Endothelial cell of umbilical vein (primary cell): ENCODE results near the gene MAPK8IP3. TPM values are rescaled to one million over a fixed set of nuclear protein-coding genes. Genes with fewer than 3 reads are reported as not detected.
A peak's percentile ranks its signal among the peaks of the same experiment; 100 is the strongest.

ENCODE experiments used
- BruUV-seq: library from RNA; stranded (reverse); fragments of 400-500 nt; replicated peaks from 2 replicates; lab custom pipeline; 2021; lab: Mats Ljungman, UMichigan
- CTCF ChIA-PET: fragments of 300-600, 350-600 bp; sonication (Branson Sonifier 250); formaldehyde crosslinking; loops from one replicate; lab custom pipeline; 2021; ENCODE audit warnings: antibody characterized with exemption, inconsistent platforms; lab: Charles Lee
- POLR2A ChIA-PET: fragments of 300-600, 350-600 bp; sonication (Branson Sonifier 250); formaldehyde crosslinking; loops from one replicate; lab custom pipeline; 2021; ENCODE audit warnings: antibody characterized with exemption, inconsistent platforms; lab: Charles Lee
- DNase-seq: peaks from one replicate; pipeline ENCODE4 v3.0.0-alpha.2; 2011; ENCODE audit warnings: low read depth, low spot score
- FAIRE-seq: peaks from 2 replicates; lab custom pipeline; 2011; peaks lifted over from hg19 to GRCh38; lab: Jason Lieb, UNC
- H2AFZ ChIP-seq: 2 replicates; pipeline ENCODE4 v1.6.0; 2012; ENCODE audit warnings: low read depth, low read length, control low read depth, inconsistent platforms
- H3K27ac ChIP-seq: 2 replicates; pipeline ENCODE4 v1.5.1; 2011; ENCODE audit warnings: low read depth, mild to moderate bottlenecking, control low read depth, low read length, moderate library complexity; ENCODE audit not compliant: insufficient read depth
- H3K27me3 ChIP-seq, 2 experiments: 2 replicates each; pipeline versions ENCODE4 v1.6.0 to v1.6.1; 2011; ENCODE audit warnings: low read length in 2 of 2, mixed read lengths in 1 of 2; ENCODE audit not compliant: control insufficient read depth in 2 of 2, insufficient read depth in 2 of 2
- H3K36me3 ChIP-seq, 2 experiments: 2 replicates in 1 of 2; 3 replicates in 1 of 2; pipeline ENCODE4 v1.5.1; 2011; ENCODE audit warnings: low read length in 2 of 2, mild to moderate bottlenecking in 1 of 2, moderate library complexity in 1 of 2; ENCODE audit not compliant: control insufficient read depth in 2 of 2, insufficient read depth in 2 of 2; ENCODE audit errors: extremely low read depth in 1 of 2
- H3K4me1 ChIP-seq: 3 replicates; pipeline ENCODE4 v1.5.1; 2011; ENCODE audit warnings: mild to moderate bottlenecking, low read length; ENCODE audit not compliant: control insufficient read depth, insufficient read depth; ENCODE audit errors: extremely low read depth
- H3K4me2 ChIP-seq: 2 replicates; pipeline ENCODE4 v1.6.1; 2011; ENCODE audit warnings: low read length, control low read depth, mixed read lengths; ENCODE audit not compliant: insufficient read depth
- H3K4me3 ChIP-seq, 3 experiments: fragments of 200-600 bp in 1 of 3; sonication (generic), shearing (Covaris generic) in 1 of 3; replicated peaks in 1 of 3; 2 replicates each; pipeline ENCODE4 v1.5.1; 2011 to 2016; ENCODE audit warnings: control low read depth in 3 of 3, low read length in 3 of 3, mild to moderate bottlenecking in 2 of 3, inconsistent platforms in 1 of 3, low read depth in 1 of 3, moderate library complexity in 1 of 3; ENCODE audit not compliant: insufficient read depth in 1 of 3
- H3K79me2 ChIP-seq: 2 replicates; pipeline ENCODE4 v1.6.0; 2012; ENCODE audit warnings: low read length, inconsistent platforms; ENCODE audit not compliant: control insufficient read depth, insufficient read depth
- H3K9ac ChIP-seq: replicated peaks from 2 replicates; pipeline ENCODE3; 2011; ENCODE audit warnings: low read length, control low read depth; ENCODE audit not compliant: insufficient read depth; ENCODE audit errors: extremely low read depth
- H3K9me1 ChIP-seq: replicated peaks from 3 replicates; pipeline ENCODE4 v1.6.0; 2011; ENCODE audit warnings: mild to moderate bottlenecking, low read length; ENCODE audit not compliant: control insufficient read depth, insufficient read depth; ENCODE audit errors: extremely low read depth
- H3K9me3 ChIP-seq: replicated peaks from 2 replicates; pipeline ENCODE4 v1.5.1; 2012; ENCODE audit warnings: low read length, inconsistent platforms; ENCODE audit not compliant: control insufficient read depth, insufficient read depth
- H4K20me1 ChIP-seq: replicated peaks from 2 replicates; pipeline ENCODE3; 2011; ENCODE audit warnings: mild to moderate bottlenecking, low read length; ENCODE audit not compliant: control insufficient read depth, insufficient read depth; ENCODE audit errors: extremely low read depth
- EZH2 ChIP-seq: IDR thresholded peaks from 2 replicates; pipeline ENCODE4 v1.6.1; 2012; ENCODE audit warnings: borderline replicate concordance, low read depth, mild to moderate bottlenecking, moderate library complexity, low read length, inconsistent platforms; ENCODE audit not compliant: severe bottlenecking
- FOS ChIP-seq: IDR thresholded peaks from 2 replicates; pipeline ENCODE4 v1.6.1; 2011; ENCODE audit warnings: mild to moderate bottlenecking, low read length, moderate library complexity, borderline replicate concordance; ENCODE audit not compliant: insufficient read depth
- GATA2 ChIP-seq: IDR thresholded peaks from 2 replicates; pipeline ENCODE4 v1.7.0; 2011; ENCODE audit warnings: low read depth, mild to moderate bottlenecking, moderate library complexity, mixed read lengths, low read length; ENCODE audit not compliant: insufficient read length, insufficient read depth
- JUN ChIP-seq: IDR thresholded peaks from 2 replicates; pipeline ENCODE4 v1.6.1; 2011; ENCODE audit warnings: borderline replicate concordance, low read depth; ENCODE audit not compliant: insufficient read length, insufficient read depth
- MAX ChIP-seq: IDR thresholded peaks from 2 replicates; pipeline ENCODE4 v1.6.1; 2011; ENCODE audit not compliant: insufficient read depth, insufficient read length
- MYC ChIP-seq: IDR thresholded peaks from one replicate; pipeline ENCODE4 v1.6.1; 2011; ENCODE audit warnings: mild to moderate bottlenecking, low read depth, low read length
- POLR2A ChIP-seq: IDR thresholded peaks from 2 replicates; pipeline ENCODE4 v1.6.1; 2012; ENCODE audit warnings: low read depth, mild to moderate bottlenecking, control low read depth, low read length
- POLR2AphosphoS5 ChIP-seq: IDR thresholded peaks from 2 replicates; pipeline ENCODE4 v1.6.1; 2012; ENCODE audit warnings: low read depth, mild to moderate bottlenecking, control low read depth, low read length, moderate library complexity; ENCODE audit not compliant: insufficient read depth
- dilution Hi-C: fragments of 300-500 bp; cut with MboI; formaldehyde crosslinking; loops from one replicate; pipeline ENCODE4 v1.15.0; 2019; ENCODE audit warnings: low sequenced_read_pairs; ENCODE audit not compliant: extremely low pct_ligation_motif_present
- intact Hi-C: fragments of 100-400 bp; cut with micrococcal nuclease; formaldehyde crosslinking; loops from one replicate; pipeline ENCODE4 v1.10.0; 2022
- polyA plus RNA-seq, 4 experiments: library from polyadenylated mRNA; depleted of rRNA in 3 of 4; stranded (reverse) in 3 of 4; unstranded in 1 of 4; fragments of >200 nt; gene quantifications; 2 replicates each; pipeline versions ENCODE4 v1.2.1 to v1.2.3, GENCODE V29; 2011 to 2012; ENCODE audit warnings: missing spikeins in 1 of 4
- total RNA-seq: library from RNA; stranded (reverse); gene quantifications from 2 replicates; pipeline ENCODE4 v1.2.3, GENCODE V29; 2021
- TF ChIP-seq, protein P1 (sequence below), 2 donors: IDR thresholded peaks; 1 replicate in 1 of 2; 2 replicates in 1 of 2; pipeline ENCODE4 v1.5.1; 2011; ENCODE audit warnings: low read length in 2 of 2, mild to moderate bottlenecking in 2 of 2, moderate library complexity in 2 of 2, control low read depth in 1 of 2, inconsistent platforms in 1 of 2, low read depth in 1 of 2; ENCODE audit not compliant: insufficient read depth in 1 of 2; ENCODE audit errors: extremely low read depth in 1 of 2

The MAPK8IP3 gene
- total and polyA plus RNA-seq, 2 donors (not counting 3 experiments of a cell fraction or from before 2014, with no cell fraction given) = 40.7 to 92.2 TPM

DNA sequence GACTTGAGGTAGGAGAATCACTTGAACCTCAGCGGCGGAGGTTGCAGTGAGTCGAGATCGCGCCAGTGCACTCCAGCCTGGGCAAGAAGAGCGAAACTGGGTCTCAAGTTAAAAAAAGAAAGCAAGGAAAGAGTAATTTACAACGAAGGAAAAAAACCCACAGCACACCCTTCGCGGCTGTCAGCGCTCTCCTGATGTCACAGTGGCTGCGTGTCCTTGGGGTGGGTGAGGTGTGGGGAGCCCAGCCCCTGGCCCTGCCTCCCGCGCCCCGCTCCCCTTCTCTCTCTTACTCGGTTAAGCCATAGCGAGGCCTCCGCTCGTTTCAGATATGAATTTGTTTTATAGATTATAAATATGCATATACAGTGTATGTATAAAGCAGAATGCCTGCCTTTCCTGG lies 28.7 kb upstream of the MAPK8IP3 start:
- Histone ChIP-seq H3K4me3 (no peak overlapping the region), H3K9me1 (no peaks in the 10 kb centered on the region), H3K4me1 (peaks cover 12% of the 10 kb centered on the region), H3K27ac (no peak overlapping the region), H3K9me3 (no peaks in the 10 kb centered on the region), H4K20me1 (no peaks in the 10 kb centered on the region), H3K27me3 (no peaks in the 10 kb centered on the region), H3K4me2 (peak overlapping the region; percentile 71), H3K9ac (no peak overlapping the region), H3K36me3 (peaks cover 4 to 25% of the 10 kb centered on the region in 2 experiments), H2AFZ (no peak overlapping the region), H3K79me2 (peaks cover 39% of the 10 kb centered on the region)
- no peak for DNase-seq
- TF ChIP-seq MAX = no peak
- no peak for TF ChIP-seq POLR2AphosphoS5
- TF ChIP-seq JUN = no peak
- TF ChIP-seq, protein P1, sequence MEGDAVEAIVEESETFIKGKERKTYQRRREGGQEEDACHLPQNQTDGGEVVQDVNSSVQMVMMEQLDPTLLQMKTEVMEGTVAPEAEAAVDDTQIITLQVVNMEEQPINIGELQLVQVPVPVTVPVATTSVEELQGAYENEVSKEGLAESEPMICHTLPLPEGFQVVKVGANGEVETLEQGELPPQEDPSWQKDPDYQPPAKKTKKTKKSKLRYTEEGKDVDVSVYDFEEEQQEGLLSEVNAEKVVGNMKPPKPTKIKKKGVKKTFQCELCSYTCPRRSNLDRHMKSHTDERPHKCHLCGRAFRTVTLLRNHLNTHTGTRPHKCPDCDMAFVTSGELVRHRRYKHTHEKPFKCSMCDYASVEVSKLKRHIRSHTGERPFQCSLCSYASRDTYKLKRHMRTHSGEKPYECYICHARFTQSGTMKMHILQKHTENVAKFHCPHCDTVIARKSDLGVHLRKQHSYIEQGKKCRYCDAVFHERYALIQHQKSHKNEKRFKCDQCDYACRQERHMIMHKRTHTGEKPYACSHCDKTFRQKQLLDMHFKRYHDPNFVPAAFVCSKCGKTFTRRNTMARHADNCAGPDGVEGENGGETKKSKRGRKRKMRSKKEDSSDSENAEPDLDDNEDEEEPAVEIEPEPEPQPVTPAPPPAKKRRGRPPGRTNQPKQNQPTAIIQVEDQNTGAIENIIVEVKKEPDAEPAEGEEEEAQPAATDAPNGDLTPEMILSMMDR (IDR thresholded peaks at IDR 0.05; ENCODE audit: extremely low read depth in 1 of 2, insufficient read depth in 1 of 2, low read depth in 1 of 2, low read length in 2 of 2) = no peak
- no peak for TF ChIP-seq GATA2
- TF ChIP-seq EZH2 = no peak
- no peak for TF ChIP-seq POLR2A
- TF ChIP-seq MYC = no peak
- TF ChIP-seq FOS = no peak
- BruUV-seq = no TSS peak
- ChIA-PET POLR2A (interaction anchor here (0.5 to 1.2 kb wide), 3 partner anchors 28 to 106 kb away, joined by 3 to 14 read pairs (median 4); partner anchors contain the start of genes MAPK8IP3 and NUBP2), CTCF (interaction anchor here (0.8 to 5.9 kb wide), 3 partner anchors 23 to 105 kb away, joined by 3 to 52 read pairs (median 3); partner anchors contain the start of genes MAPK8IP3, NUBP2 and SPSB3)
- intact Hi-C loops (no loop called here), dilution Hi-C loops (no loop called here)
- no peak for FAIRE-seq
